Activated CD4-positive, CD25-positive, alpha-beta regulatory T cell (primary cell): ENCODE results near the gene KCND2.
"Not testable (repeated sequence)": the region's sequence is repeated elsewhere in the genome, so short reads cannot be mapped to it uniquely, and the experiment has no call there.

Experiments
- DNase-seq, 4 experiments: peaks; one replicate each; lab custom pipeline; 2025; lab: John Stamatoyannopoulos, UW

The KCND2 gene

GRCh38 chr7:120502132-120502531 is 229.2 kb downstream of the KCND2 start:
- no peak for DNase-seq

GRCh38 chr7:120502825-120503224 is 229.8 kb downstream of the KCND2 start:
- DNase-seq = no peak

- DNase-seq = no peak
Observed at GRCh38 chr7:120504386-120504785, 231.4 kb downstream of the KCND2 start.

- DNase-seq = no peak
Observed at GRCh38 chr7:120505770-120506169, 232.8 kb downstream of the KCND2 start.

- DNase-seq = no peak
Observed at GRCh38 chr7:120512701-120513100, 239.7 kb downstream of the KCND2 start.

GRCh38 chr7:120519224-120519623 is 246.2 kb downstream of the KCND2 start:
- DNase-seq = no peak

- no peak for DNase-seq
Observed at GRCh38 chr7:120521761-120522737, 249.1 kb downstream of the KCND2 start.

GRCh38 chr7:120523985-120524384 is 251.0 kb downstream of the KCND2 start:
- no peak for DNase-seq

- no peak for DNase-seq
Observed at GRCh38 chr7:120526902-120527509, 254.0 kb downstream of the KCND2 start.

GRCh38 chr7:120529736-120530135 is 256.8 kb downstream of the KCND2 start:
- no peak for DNase-seq

GRCh38 chr7:120538335-120538734 is 265.4 kb downstream of the KCND2 start:
- DNase-seq = no peak

- DNase-seq = no peak
Observed at GRCh38 chr7:120539321-120539720, 266.3 kb downstream of the KCND2 start.

- no peak for DNase-seq
Observed at GRCh38 chr7:120547605-120548004, 274.6 kb downstream of the KCND2 start.

GRCh38 chr7:120550494-120551048 is 277.6 kb downstream of the KCND2 start:
- DNase-seq = no peak

GRCh38 chr7:120553491-120553890 is 280.5 kb downstream of the KCND2 start:
- no peak for DNase-seq

- DNase-seq = no peak
Observed at GRCh38 chr7:120554960-120555571, 282.1 kb downstream of the KCND2 start.

GRCh38 chr7:120564145-120564544 is 291.2 kb downstream of the KCND2 start:
- DNase-seq = no peak

GRCh38 chr7:120567204-120567603 is 294.2 kb downstream of the KCND2 start:
- DNase-seq = no peak

- not testable (repeated sequence) for DNase-seq
Observed at GRCh38 chr7:120578657-120579056, 305.7 kb downstream of the KCND2 start.

GRCh38 chr7:120582916-120583315 is 309.9 kb downstream of the KCND2 start:
- no peak for DNase-seq

- no peak for DNase-seq
Observed at GRCh38 chr7:120583899-120584586, 311.1 kb downstream of the KCND2 start.

GRCh38 chr7:120586571-120586970 is 313.6 kb downstream of the KCND2 start:
- no peak for DNase-seq
